GM19468 (cell line): ENCODE data around the gene DUSP9.
"Not testable (repeated sequence)": the region's sequence is repeated elsewhere in the genome, so short reads cannot be mapped to it uniquely, and the experiment has no call there.

ENCODE experiments used
- ATAC-seq: cut with Tn5 transposase; IDR thresholded peaks from one replicate; pipeline ENCODE4 v1.9.1; 2021; ENCODE audit warnings: mild to moderate bottlenecking, moderate library complexity, moderate number of reproducible peaks; ENCODE audit not compliant: unreplicated experiment; ENCODE audit errors: extremely low read depth

The DUSP9 gene

DNA sequence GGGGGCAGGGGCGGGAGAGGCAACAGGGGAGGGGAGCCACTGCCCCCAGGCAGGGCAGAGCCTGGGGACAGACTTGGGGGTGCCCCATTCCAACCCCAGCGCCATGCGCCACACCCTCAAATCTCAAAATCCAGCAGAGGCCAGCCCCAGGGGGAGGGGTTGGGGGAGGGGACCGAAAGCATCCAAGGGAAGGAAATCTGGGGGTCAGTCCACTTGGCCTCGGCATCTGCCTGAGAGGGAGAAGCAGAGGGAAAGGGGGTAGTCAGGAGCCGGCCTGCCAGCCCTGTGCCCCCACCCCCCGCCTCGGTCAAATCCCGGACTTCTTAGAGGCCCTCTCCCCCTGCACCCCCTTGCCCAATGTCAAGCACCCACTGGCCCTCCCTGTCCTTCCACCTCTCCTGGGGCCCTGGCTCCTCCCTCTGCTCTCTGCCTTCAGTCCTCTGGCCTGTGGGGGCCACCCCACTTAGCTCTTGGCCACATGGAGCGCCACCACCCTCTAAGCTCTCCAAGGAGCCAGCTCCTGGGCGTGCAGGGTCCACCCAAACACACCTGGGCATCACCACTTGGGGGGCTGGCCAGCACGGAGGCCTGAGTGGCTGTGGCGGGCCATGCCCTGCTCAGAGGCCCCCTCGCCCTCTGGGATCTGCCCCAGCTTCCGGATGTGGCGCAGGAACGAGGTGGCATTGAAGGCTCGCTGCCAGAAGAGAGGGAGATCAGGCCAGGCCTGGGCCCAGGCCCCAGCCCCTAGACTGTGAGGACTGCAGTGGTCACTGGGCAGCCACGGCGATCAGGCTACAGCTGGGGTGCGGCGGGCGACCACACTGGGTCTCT lies 23.1 kb downstream of the DUSP9 start:
- ATAC-seq: no peak

GRCh38 chrX:153670748-153671588 lies 24.0 kb downstream of the DUSP9 start:
- no peak for ATAC-seq

DNA sequence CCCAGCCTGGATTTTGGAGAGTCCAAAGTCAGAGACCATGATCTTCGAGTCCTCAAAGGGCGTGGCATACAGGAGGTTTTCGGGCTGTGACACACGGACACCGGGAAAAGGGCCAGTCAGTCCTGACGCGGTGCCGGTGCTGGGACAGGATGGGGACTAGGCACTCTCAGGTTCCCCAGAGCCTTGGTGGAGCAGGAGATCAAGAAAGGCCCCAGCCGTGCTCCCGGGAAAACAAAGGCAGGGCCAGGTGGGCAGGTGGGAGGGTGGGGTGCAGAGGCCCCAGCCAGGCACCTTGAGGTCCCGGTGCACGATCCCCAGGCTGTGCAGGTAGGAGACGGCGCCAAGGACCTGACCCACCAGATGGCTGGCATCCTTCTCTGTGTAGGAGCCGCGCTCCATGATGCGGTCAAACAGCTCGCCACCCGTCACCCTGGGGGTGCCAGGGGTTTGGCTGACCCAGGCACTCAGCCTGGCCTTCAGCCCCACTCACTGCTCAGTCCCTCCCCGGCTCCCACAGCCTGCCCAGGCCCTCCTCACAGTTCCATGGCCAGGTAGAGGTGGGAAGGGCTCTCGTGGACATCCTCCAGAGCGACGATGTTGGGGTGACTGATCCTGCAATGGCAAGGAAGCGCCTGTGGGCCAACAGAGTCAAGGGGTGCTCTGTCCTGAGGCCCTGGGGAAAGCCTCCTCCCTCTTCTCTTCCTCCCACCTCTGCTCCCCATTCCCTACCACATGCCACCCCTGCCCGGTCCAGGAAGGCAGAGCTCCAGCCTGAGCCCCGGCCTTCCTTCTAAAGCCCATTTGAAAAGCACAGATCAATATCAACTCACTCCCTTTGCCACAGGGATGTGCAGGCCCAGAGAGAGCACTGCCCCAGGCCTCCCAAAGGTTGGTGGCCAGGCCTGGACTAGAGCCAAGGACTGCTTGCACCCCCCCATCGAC lies 24.9 kb downstream of the DUSP9 start:
- ATAC-seq: no peak

GRCh38 chrX:153672531-153673427 lies 25.8 kb downstream of the DUSP9 start:
- ATAC-seq: no peak

- no peak for ATAC-seq
These were observed 26.6 kb downstream of the DUSP9 start, which contains the start of gene PNCK for GRCh38 chrX:153673428-153674218. Gene PNCK, minus strand, starts transcription at chrX:153673813. Its CDS starts 737 bp downstream, at chrX:153673076.

GRCh38 chrX:153674219-153674851 lies 27.3 kb downstream of the DUSP9 start:
- no peak for ATAC-seq

GRCh38 chrX:153681175-153681574 lies 34.2 kb downstream of the DUSP9 start:
- no peak for ATAC-seq

DNA sequence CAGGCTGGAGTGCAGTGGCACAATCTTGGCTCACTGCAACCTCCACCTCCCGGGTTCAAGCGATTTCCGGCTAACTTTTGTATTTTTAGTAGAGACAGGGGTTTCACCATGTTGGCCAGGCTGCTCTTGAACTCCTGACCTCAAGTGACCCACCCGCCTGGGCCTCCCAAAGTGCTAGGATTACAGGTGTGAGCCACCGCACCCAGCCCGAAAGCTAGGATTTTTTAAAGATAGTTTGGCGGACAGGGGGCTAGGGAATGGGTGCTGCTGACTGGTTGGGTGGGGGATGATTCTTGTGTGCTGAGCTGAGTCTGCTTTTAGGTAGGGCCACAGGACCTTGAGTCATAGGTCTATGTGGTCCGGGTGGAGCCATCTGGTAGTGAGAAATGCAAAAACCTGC lies 36.5 kb downstream of the DUSP9 start:
- ATAC-seq: not testable (repeated sequence)

DNA sequence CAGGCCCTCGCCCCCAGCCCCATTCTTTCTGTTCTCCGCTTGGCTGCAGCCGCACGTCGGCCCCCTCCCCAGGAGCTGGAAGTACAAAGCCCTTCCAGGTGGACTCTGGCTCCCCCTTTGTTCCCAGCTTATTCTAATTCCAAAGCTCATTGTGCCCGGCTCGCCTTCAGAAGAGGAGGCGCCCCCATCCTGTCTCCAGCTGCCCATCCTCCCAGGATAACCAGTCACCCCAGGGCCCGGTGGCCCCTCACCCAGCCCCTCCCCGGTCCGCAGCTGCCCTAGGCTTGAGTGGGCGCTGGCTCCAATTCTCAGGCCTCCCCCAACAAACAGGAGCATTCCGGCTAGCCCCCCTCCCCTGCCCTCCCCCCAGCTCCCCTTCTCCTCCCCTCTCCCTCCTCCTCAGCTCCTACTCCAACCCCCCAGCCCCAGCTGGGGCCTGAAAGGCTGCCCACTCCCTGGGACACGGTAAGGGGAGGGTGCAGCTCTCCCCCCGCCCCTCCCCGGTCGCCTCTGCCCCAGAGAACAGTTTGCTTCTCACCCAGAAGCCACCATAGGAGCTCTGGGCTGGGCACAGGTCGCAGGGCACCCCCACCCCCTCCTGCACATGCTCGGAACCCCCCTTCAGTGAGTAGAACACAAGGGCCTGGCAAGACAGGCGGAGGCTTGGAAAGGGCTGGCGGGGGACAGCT lies 37.6 kb downstream of the DUSP9 start:
- ATAC-seq: no peak

- ATAC-seq: no peak
These were observed 38.1 kb downstream of the DUSP9 start for GRCh38 chrX:153685156-153685536.

DNA sequence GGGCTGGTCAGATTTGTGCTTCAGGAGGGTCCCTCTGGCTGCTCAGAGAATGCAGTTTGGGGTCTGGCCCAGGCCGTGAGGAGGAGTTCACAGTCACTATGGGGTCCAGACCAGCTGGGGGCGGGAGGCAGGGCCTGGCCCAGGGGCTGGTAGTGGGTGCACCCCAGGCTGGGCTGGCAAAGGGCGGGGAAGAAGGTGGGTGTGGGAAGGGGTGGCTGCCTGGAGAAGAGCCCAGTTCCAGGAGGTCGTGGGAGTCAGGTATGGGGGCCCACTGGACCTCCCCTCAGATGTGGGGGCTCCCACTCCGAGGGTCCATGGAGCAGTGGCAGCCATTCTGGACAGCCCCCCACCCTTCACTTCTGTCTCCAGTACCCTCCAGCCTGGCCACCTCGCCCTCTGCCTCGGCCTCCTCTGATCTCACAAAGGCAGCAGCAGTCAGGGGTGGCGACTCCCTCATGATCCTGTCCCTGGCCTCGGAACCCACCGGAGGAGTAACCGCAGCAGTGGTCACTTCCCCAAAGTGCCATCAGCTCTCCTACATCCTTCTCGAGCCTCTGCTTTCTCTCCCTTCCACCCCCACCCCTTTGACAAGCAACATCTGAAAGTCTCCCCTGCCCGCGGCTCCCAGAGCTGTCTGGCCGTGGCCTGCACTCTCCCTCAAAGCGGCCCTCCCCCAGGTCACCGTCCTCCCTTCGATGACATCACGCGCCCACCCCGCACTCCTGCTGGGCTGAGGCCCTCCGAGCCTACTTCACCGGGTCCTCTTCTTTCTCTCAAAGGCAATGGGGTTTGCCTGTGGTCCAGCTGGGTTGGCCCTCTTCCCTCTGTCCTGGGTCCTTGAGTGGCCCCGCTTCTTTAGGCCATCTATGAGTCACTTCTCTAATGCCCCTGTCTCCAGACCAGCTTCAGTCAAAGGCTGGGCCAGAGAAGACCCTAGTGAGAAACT lies 39.0 kb downstream of the DUSP9 start:
- ATAC-seq: no peak

DNA sequence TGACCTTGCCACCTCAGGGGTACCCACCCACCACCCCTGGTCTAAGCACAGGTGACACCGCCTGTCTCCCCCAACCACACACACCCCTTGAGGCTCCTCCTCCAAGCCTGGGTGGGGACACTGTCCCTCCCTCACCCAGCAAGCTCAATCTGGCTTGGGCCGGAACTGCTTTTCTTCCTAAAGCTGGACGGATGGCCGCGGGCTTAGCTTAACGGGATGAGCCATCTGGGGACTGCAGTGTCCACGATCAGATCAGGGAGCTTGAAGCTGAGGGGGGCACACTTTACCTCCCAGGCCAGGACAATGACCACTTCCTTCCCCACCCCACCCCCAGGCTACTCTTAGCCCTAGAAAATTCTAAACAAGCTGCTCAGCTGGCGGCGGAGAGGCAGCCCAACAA lies 39.7 kb downstream of the DUSP9 start:
- ATAC-seq: no peak

GRCh38 chrX:153687121-153688039 lies 40.4 kb downstream of the DUSP9 start, which contains the start of gene SLC6A8:
Gene SLC6A8, plus strand, starts transcription at chrX:153687926. Its CDS starts 649 bp downstream, at chrX:153688575.
- no peak for ATAC-seq

DNA sequence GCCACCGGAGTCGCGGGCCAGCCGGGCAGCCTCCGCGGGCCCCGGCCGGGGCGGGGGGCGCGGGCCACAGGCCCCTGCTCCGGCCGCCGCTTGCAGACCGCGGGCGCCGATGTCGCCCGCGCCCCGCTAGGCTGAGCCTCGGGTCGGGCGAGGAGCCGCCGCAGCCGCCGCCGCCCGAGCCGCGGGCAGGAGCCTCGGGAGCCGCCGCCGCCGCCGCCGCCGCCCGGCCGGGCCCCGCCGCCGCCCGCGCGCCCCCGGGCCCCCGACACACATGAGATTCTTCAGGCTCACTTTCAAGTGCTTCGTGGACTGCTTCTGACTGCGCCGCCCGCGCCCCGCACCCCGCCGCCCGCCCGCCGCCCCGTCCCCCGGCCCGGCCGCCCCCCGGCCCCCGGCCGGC lies 41.1 kb downstream of the DUSP9 start:
- ATAC-seq: no peak

DNA sequence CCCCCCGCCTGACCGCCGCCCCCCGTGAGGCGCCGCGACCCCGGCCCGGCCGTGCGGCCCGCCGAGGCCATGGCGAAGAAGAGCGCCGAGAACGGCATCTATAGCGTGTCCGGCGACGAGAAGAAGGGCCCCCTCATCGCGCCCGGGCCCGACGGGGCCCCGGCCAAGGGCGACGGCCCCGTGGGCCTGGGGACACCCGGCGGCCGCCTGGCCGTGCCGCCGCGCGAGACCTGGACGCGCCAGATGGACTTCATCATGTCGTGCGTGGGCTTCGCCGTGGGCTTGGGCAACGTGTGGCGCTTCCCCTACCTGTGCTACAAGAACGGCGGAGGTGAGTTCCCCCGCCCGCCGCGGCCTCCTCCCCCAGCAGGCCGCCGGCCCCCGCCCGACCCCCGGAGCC lies 41.5 kb downstream of the DUSP9 start:
- ATAC-seq: no peak
